ENCODE measurements around the gene CNOT8.

DNA sequence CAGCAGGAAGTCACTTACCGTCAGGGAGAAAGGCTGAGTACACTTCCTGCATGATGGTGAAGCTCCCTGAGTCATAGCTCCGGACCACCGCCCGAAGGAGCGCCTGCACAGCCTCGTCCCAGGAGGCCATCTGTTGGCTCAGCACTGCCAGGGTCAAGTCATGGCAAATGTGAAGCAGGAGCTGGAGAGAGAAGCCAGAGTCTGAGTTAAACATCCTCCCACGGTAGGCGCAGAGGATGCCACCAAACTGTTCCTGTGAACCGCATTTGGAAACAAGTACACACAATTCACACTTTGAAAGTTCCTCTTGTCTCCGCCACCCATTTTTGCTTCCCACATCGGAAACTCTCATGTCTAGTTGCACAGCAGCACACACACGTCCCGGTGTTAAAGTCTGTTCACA is 33.9 kb downstream of the CNOT8 start:
- TF ChIP-seq, protein P1, sequence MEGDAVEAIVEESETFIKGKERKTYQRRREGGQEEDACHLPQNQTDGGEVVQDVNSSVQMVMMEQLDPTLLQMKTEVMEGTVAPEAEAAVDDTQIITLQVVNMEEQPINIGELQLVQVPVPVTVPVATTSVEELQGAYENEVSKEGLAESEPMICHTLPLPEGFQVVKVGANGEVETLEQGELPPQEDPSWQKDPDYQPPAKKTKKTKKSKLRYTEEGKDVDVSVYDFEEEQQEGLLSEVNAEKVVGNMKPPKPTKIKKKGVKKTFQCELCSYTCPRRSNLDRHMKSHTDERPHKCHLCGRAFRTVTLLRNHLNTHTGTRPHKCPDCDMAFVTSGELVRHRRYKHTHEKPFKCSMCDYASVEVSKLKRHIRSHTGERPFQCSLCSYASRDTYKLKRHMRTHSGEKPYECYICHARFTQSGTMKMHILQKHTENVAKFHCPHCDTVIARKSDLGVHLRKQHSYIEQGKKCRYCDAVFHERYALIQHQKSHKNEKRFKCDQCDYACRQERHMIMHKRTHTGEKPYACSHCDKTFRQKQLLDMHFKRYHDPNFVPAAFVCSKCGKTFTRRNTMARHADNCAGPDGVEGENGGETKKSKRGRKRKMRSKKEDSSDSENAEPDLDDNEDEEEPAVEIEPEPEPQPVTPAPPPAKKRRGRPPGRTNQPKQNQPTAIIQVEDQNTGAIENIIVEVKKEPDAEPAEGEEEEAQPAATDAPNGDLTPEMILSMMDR (IDR thresholded peaks at IDR 0.05): no peak
- no peak for TF ChIP-seq SIN3A (IDR thresholded peaks at IDR 0.05; ENCODE audit: borderline replicate concordance, insufficient read depth, low read depth, low read length)
- no peak for TF ChIP-seq POLR2AphosphoS5 (IDR thresholded peaks at IDR 0.05; ENCODE audit: low read depth, low read length)
- no peak for TF ChIP-seq TCF7L2 (IDR thresholded peaks at IDR 0.05; ENCODE audit: low read depth, low read length)

All from Panc1 (cell line).